PC-3 (cell line): ENCODE results near the gene DGKG. TPM values are rescaled to one million over a fixed set of nuclear protein-coding genes. Genes with fewer than 3 reads are reported as not detected.

Experiments
- ATAC-seq: fragments of 200-7000 bp; cut with Tn5 transposase; 2 replicates; pipeline ENCODE4 v1.9.1; 2020; ENCODE audit warnings: mild to moderate bottlenecking, moderate library complexity
- BruUV-seq: library from RNA; stranded (reverse); fragments of 400-500 nt; replicated peaks from 2 replicates; lab custom pipeline; 2021; lab: Mats Ljungman, UMichigan
- CTCF ChIA-PET: fragments of 300-600 bp; sonication (Branson Sonifier 250); formaldehyde crosslinking; loops from one replicate; lab custom pipeline; 2022; ENCODE audit warnings: antibody characterized with exemption; lab: Charles Lee
- POLR2A ChIA-PET: fragments of 300-600 bp; sonication (Branson Sonifier 250); formaldehyde crosslinking; loops from one replicate; lab custom pipeline; 2022; ENCODE audit warnings: antibody characterized with exemption; ENCODE audit not compliant: unreplicated experiment; lab: Charles Lee
- DNase-seq: peaks from one replicate; pipeline ENCODE4 v3.0.0-alpha.2; 2015
- H2AFZ ChIP-seq: fragments of 300-600 bp; sonication (generic); 2 replicates; pipeline ENCODE4 v1.6.0; 2016; ENCODE audit warnings: antibody characterized with exemption, low read length
- H3F3A ChIP-seq: fragments of 300-600 bp; sonication (generic); one replicate; pipeline ENCODE4 v1.6.0; 2017; ENCODE audit warnings: antibody characterized with exemption, low read length, control low read depth, mild to moderate bottlenecking; ENCODE audit not compliant: unreplicated experiment
- H3K27ac ChIP-seq: fragments of 300-600 bp; sonication (generic); 2 replicates; pipeline ENCODE4 v1.5.1; 2016; ENCODE audit warnings: mild to moderate bottlenecking, low read length
- H3K27me3 ChIP-seq: fragments of 300-600 bp; sonication (generic); 2 replicates; pipeline ENCODE4 v1.6.1; 2016; ENCODE audit warnings: low read length, mixed read lengths
- H3K36me3 ChIP-seq: fragments of 300-600 bp; sonication (generic); 2 replicates; pipeline ENCODE4 v1.6.1; 2016; ENCODE audit warnings: low read depth, mixed run types, low read length, mixed read lengths
- H3K4me1 ChIP-seq: fragments of 300-600 bp; sonication (generic); 2 replicates; pipeline ENCODE4 v1.5.1; 2016; ENCODE audit warnings: low read length; ENCODE audit not compliant: insufficient read depth
- H3K4me2 ChIP-seq: fragments of 300-600 bp; sonication (generic); 2 replicates; pipeline ENCODE4 v1.6.0; 2016; ENCODE audit warnings: low read length
- H3K4me3 ChIP-seq: fragments of 300-600 bp; sonication (generic); 2 replicates; pipeline ENCODE4 v1.5.1; 2016; ENCODE audit warnings: mild to moderate bottlenecking, low read length, mixed read lengths
- H3K79me2 ChIP-seq: fragments of 300-600 bp; sonication (generic); 2 replicates; pipeline ENCODE4 v1.6.1; 2017; ENCODE audit warnings: low read length, mixed read lengths
- H3K9ac ChIP-seq: fragments of 300-600 bp; sonication (generic); 2 replicates; pipeline ENCODE4 v1.6.0; 2016; ENCODE audit warnings: mild to moderate bottlenecking, low read length
- H3K9me2 ChIP-seq: fragments of 300-600 bp; sonication (generic); replicated peaks from 2 replicates; pipeline ENCODE4 v1.6.1; 2016; ENCODE audit warnings: mixed run types, low read length, mixed read lengths
- H3K9me3 ChIP-seq: fragments of 300-600 bp; sonication (generic); 2 replicates; pipeline ENCODE4 v1.6.1; 2016; ENCODE audit warnings: low read length, mixed read lengths
- H4K20me1 ChIP-seq: fragments of 300-600 bp; sonication (generic); 2 replicates; pipeline ENCODE4 v1.6.1; 2016; ENCODE audit warnings: low read length, mixed read lengths
- EZH2 ChIP-seq: fragments of 300-600 bp; sonication (generic); IDR thresholded peaks from one replicate; pipeline ENCODE4 v1.6.1; 2017; ENCODE audit warnings: antibody characterized with exemption, mild to moderate bottlenecking, low read length; ENCODE audit not compliant: unreplicated experiment
- EZH2phosphoT487 ChIP-seq: fragments of 300-600 bp; sonication (generic); IDR thresholded peaks from 2 replicates; pipeline ENCODE4 v1.6.1; 2018; ENCODE audit warnings: mild to moderate bottlenecking, antibody characterized with exemption, low read length, borderline replicate concordance
- intact Hi-C: fragments of 100-400 bp; cut with micrococcal nuclease; formaldehyde crosslinking; loops from 2 replicates; pipeline ENCODE4 v1.9.0; 2023
- total RNA-seq: library from RNA; depleted of rRNA; stranded (reverse); fragments of >200 nt; gene quantifications from 2 replicates; pipeline ENCODE4 v1.2.3, GENCODE V29; 2014
- TF ChIP-seq, protein P1 (sequence below): fragments of 300-600 bp; sonication (generic); conservative IDR thresholded peaks from 2 replicates; pipeline ENCODE4 v1.5.1; 2017; ENCODE audit warnings: antibody characterized with exemption, low read depth, mild to moderate bottlenecking, low read length

The DGKG gene
- total RNA-seq, 1 experiment from 2014 or later = 2.7 TPM

DNA sequence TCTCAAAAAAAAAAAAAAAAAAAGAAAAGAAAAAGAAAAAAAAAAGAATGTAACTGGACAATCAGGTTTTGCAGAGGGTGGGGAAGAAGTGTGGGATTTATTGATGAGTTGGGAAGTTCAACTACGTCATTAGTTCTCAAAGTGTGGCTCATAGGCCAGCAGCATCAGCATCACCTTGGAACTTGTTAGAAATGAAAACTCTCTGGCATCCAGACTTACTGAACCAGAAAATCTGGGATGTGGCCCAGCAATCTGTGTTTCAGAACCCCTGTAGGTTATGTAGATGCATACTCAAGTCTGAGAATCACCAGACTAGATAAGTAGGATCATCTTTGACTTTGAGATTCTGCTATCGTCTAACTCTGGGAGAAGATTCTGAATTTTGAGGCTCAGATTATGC, 207.4 kb downstream of the DGKG start:
- no peaks in the 10 kb centered on the region for H3K9me2 ChIP-seq
- H3K9ac ChIP-seq = no peak overlapping the region
- H4K20me1 ChIP-seq = no peaks in the 10 kb centered on the region
- H3K4me2 ChIP-seq = no peak overlapping the region
- no peak overlapping the region for H3K27ac ChIP-seq
- H2AFZ ChIP-seq = no peak overlapping the region
- no peak for ATAC-seq
- peaks cover 28% of the 10 kb centered on the region for H3K27me3 ChIP-seq
- H3K4me3 ChIP-seq = no peak overlapping the region
- DNase-seq = no peak
- no peaks in the 10 kb centered on the region for H3K4me1 ChIP-seq
- H3K9me3 ChIP-seq = no peaks in the 10 kb centered on the region
- no peaks in the 10 kb centered on the region for H3K79me2 ChIP-seq
- intact Hi-C loops = no loop called here
- no TSS peak for BruUV-seq
- POLR2A ChIA-PET = no interaction called here
- no peaks in the 10 kb centered on the region for H3K36me3 ChIP-seq
- CTCF ChIA-PET = no interaction called here
- no peaks in the 10 kb centered on the region for H3F3A ChIP-seq
- TF ChIP-seq EZH2 (no peak), EZH2phosphoT487 (no peak)
- TF ChIP-seq, protein P1, sequence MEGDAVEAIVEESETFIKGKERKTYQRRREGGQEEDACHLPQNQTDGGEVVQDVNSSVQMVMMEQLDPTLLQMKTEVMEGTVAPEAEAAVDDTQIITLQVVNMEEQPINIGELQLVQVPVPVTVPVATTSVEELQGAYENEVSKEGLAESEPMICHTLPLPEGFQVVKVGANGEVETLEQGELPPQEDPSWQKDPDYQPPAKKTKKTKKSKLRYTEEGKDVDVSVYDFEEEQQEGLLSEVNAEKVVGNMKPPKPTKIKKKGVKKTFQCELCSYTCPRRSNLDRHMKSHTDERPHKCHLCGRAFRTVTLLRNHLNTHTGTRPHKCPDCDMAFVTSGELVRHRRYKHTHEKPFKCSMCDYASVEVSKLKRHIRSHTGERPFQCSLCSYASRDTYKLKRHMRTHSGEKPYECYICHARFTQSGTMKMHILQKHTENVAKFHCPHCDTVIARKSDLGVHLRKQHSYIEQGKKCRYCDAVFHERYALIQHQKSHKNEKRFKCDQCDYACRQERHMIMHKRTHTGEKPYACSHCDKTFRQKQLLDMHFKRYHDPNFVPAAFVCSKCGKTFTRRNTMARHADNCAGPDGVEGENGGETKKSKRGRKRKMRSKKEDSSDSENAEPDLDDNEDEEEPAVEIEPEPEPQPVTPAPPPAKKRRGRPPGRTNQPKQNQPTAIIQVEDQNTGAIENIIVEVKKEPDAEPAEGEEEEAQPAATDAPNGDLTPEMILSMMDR = no peak

DNA sequence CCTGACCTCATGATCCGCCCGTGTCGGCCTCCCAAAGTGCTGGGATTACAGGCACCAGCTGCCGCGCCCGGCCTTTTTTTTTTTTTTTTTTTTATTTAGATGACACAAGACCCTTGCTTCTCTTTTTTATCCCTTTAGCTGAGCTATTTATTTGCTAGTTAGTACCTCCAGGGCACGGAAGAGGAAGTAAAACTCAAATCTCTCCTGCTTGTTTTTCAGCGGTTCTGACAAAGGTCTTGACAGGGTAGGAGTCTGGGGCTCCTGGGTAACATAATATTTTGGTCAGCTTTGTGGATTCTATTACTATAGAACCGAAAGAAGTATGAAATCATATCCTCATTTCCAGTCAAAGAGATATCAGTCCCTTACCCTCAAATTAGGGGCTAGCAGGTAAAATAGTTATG, 209.1 kb downstream of the DGKG start:
- Histone ChIP-seq H3K9ac (no peak overlapping the region), H3K9me3 (no peaks in the 10 kb centered on the region), H2AFZ (no peak overlapping the region), H3K79me2 (no peaks in the 10 kb centered on the region), H3K9me2 (no peaks in the 10 kb centered on the region), H3K4me3 (no peak overlapping the region), H4K20me1 (no peaks in the 10 kb centered on the region), H3K4me2 (no peak overlapping the region), H3F3A (no peaks in the 10 kb centered on the region), H3K27ac (no peak overlapping the region), H3K4me1 (no peaks in the 10 kb centered on the region), H3K36me3 (no peaks in the 10 kb centered on the region), H3K27me3 (peaks cover 26% of the 10 kb centered on the region)
- TF ChIP-seq EZH2 (no peak), EZH2phosphoT487 (no peak)
- TF ChIP-seq, protein P1 = no peak
- BruUV-seq = no TSS peak
- intact Hi-C loops = no loop called here
- ChIA-PET CTCF (no interaction called here), POLR2A (no interaction called here)
- ATAC-seq = no peak
- no peak for DNase-seq

DNA sequence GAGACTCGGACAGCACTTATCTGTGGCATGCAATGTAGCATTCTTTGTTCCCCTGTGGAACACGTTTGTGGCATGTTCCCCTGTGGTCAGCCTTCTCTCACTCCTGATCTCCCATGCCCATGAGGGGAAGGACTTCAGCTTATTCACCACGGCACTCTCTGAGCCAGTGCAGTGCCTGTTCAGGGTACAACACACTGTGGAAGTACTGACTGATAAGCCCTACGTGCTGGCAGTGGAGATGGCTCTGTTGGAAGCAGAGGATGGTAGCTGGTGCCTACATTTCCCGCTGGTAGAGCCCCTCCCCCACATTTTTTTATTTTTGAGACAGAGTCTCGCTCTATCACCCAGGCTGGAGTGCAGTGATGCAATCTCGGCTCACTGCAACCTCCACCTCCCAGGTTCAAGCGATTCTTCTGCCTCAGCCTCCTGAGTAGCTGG, 209.7 kb downstream of the DGKG start:
- DNase-seq (no peak), ATAC-seq (no peak)
- ChIA-PET POLR2A (no interaction called here), CTCF (no interaction called here)
- no peaks in the 10 kb centered on the region for H4K20me1 ChIP-seq
- no peaks in the 10 kb centered on the region for H3K9me2 ChIP-seq
- H3K9me3 ChIP-seq = no peaks in the 10 kb centered on the region
- H3K27me3 ChIP-seq = peaks cover 31% of the 10 kb centered on the region
- H3K9ac ChIP-seq = no peak overlapping the region
- no peak overlapping the region for H3K4me3 ChIP-seq
- no peaks in the 10 kb centered on the region for H3K36me3 ChIP-seq
- intact Hi-C loops = no loop called here
- H2AFZ ChIP-seq = no peak overlapping the region
- H3K79me2 ChIP-seq = no peaks in the 10 kb centered on the region
- no peak overlapping the region for H3K27ac ChIP-seq
- no TSS peak for BruUV-seq
- H3K4me1 ChIP-seq = no peaks in the 10 kb centered on the region
- no peaks in the 10 kb centered on the region for H3F3A ChIP-seq
- H3K4me2 ChIP-seq = no peak overlapping the region
- no peak for TF ChIP-seq EZH2
- TF ChIP-seq, protein P1 = no peak
- no peak for TF ChIP-seq EZH2phosphoT487
